Esophagus muscularis mucosa (tissue), 3 donors: ENCODE results near the gene TMEM131.
"Not testable (repeated sequence)": the region's sequence is repeated elsewhere in the genome, so short reads cannot be mapped to it uniquely, and the experiment has no call there.

Experiments
- POLR2A ChIP-seq: fragments of 450-650 bp; IDR thresholded peaks from one replicate; pipeline ENCODE4 v1.6.1; 2017; ENCODE audit warnings: antibody characterized with exemption, moderate library complexity, mild to moderate bottlenecking, low read depth
- TF ChIP-seq, protein P1 (sequence below), 3 experiments: fragments of 200-600 bp in 2 of 3; fragments of 450-650 bp in 1 of 3; sonication (generic) in 2 of 3; IDR thresholded peaks; one replicate each; pipeline ENCODE4 v1.5.1; 2017 to 2019; ENCODE audit warnings: antibody characterized with exemption in 3 of 3, mild to moderate bottlenecking in 2 of 3, moderate library complexity in 1 of 3

DNA sequence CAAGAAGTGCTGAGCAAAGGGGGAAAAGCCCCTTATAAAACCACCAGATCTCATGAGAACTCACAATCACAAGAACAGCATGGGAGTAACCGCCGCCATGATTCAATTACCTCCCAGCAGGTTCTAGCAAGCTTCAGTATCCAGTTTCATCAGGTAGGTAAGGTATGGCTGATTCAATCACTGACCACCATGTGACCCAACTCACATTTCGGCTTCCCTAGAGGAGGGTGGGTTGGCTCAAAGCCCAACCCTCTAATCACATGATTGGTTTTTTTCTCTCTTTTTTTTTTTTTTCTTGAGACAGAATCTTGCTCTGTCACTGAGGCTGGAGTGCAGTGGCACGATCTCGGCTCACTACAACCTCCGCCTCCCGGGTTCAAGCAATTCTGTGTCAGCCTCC lies 78.1 kb downstream of the TMEM131 start:
- TF ChIP-seq, protein P1, sequence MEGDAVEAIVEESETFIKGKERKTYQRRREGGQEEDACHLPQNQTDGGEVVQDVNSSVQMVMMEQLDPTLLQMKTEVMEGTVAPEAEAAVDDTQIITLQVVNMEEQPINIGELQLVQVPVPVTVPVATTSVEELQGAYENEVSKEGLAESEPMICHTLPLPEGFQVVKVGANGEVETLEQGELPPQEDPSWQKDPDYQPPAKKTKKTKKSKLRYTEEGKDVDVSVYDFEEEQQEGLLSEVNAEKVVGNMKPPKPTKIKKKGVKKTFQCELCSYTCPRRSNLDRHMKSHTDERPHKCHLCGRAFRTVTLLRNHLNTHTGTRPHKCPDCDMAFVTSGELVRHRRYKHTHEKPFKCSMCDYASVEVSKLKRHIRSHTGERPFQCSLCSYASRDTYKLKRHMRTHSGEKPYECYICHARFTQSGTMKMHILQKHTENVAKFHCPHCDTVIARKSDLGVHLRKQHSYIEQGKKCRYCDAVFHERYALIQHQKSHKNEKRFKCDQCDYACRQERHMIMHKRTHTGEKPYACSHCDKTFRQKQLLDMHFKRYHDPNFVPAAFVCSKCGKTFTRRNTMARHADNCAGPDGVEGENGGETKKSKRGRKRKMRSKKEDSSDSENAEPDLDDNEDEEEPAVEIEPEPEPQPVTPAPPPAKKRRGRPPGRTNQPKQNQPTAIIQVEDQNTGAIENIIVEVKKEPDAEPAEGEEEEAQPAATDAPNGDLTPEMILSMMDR (IDR thresholded peaks at IDR 0.05): not testable (repeated sequence)
- not testable (repeated sequence) for TF ChIP-seq POLR2A
